ENCODE measurements around the gene CLCNKA.

The CLCNKA gene

DNA sequence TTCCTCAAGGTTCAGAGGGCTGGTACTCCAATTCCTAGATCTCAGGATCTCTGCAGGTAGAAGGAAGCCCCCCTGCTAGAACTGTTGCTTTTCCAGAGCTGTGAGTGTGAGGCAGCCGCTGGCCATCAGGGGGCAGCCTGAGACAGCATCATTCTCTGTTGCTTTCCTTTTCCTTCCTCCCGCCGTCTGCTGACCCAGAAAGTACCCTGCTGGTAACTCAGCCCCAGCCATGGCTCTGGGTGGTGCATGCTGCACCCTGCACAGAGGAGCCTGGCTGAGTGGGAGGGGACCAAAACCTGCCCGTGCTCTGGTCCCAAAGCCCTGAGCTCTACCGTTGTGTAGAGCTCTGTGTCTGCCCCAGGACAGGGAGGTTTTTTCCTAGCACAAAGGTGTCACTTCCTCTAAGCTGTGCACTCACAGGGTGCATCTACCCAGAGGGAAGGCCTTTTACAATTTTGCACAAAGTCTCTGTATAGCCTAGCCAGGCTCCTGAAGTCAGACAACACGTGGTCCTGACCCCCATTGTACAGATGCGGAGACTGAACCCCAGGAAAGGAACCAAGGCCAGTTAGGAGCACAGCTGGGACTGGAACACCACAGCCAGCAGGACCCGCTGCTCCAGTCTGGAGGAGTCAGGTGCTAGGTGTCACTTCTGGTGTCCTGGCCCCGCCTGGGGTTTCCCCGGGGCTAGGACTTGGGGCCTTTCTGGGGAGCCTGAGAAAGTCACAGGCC lies 57.3 kb downstream of the CLCNKA start:
- peak overlapping the region; percentile 75; the same call in 1 of the 2 replicates for H3K9ac ChIP-seq (ENCODE audit: low read length)
- TF ChIP-seq, protein P1, sequence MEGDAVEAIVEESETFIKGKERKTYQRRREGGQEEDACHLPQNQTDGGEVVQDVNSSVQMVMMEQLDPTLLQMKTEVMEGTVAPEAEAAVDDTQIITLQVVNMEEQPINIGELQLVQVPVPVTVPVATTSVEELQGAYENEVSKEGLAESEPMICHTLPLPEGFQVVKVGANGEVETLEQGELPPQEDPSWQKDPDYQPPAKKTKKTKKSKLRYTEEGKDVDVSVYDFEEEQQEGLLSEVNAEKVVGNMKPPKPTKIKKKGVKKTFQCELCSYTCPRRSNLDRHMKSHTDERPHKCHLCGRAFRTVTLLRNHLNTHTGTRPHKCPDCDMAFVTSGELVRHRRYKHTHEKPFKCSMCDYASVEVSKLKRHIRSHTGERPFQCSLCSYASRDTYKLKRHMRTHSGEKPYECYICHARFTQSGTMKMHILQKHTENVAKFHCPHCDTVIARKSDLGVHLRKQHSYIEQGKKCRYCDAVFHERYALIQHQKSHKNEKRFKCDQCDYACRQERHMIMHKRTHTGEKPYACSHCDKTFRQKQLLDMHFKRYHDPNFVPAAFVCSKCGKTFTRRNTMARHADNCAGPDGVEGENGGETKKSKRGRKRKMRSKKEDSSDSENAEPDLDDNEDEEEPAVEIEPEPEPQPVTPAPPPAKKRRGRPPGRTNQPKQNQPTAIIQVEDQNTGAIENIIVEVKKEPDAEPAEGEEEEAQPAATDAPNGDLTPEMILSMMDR (IDR thresholded peaks at IDR 0.05; ENCODE audit: low read depth, low read length), result peak; percentile 83
- no peak for TF ChIP-seq EZH2phosphoT487 (IDR thresholded peaks at IDR 0.05; ENCODE audit: low read depth)
- peak overlapping the region; percentile 88 for H3K27ac ChIP-seq (ENCODE audit: low read length)
- H3K4me2 ChIP-seq (ENCODE audit: low read length), result peak overlapping the region; percentile 84
- no peaks in the 10 kb centered on the region for H3K79me2 ChIP-seq (ENCODE audit: low read length)
- peak overlapping the region; percentile 71 for H2AFZ ChIP-seq (ENCODE audit: low read depth, low read length)
- H3K36me3 ChIP-seq (replicated peaks; ENCODE audit: low read depth, low read length), result no peaks in the 10 kb centered on the region
- no peaks in the 10 kb centered on the region for H3K9me3 ChIP-seq (ENCODE audit: insufficient read depth, low read length)
- peak overlapping the region; percentile 64 for H3K4me3 ChIP-seq (ENCODE audit: low read length)
- H4K20me1 ChIP-seq (ENCODE audit: insufficient read depth, low read length), result no peaks in the 10 kb centered on the region
- H3K4me1 ChIP-seq (ENCODE audit: low read length), result peaks cover 24% of the 10 kb centered on the region
- peaks cover 5% of the 10 kb centered on the region for H3K27me3 ChIP-seq (ENCODE audit: low read depth, low read length)

- no peak for TF ChIP-seq EZH2phosphoT487 (IDR thresholded peaks at IDR 0.05; ENCODE audit: low read depth)
- TF ChIP-seq, protein P1 (IDR thresholded peaks at IDR 0.05; ENCODE audit: low read depth, low read length), result no peak
- no peak overlapping the region for H3K4me3 ChIP-seq (ENCODE audit: low read length)
- no peak overlapping the region for H3K9ac ChIP-seq (ENCODE audit: low read length)
- H3K4me2 ChIP-seq (ENCODE audit: low read length), result no peak overlapping the region
- no peaks in the 10 kb centered on the region for H3K9me3 ChIP-seq (ENCODE audit: insufficient read depth, low read length)
- no peaks in the 10 kb centered on the region for H3K27me3 ChIP-seq (ENCODE audit: low read depth, low read length)
- no peak overlapping the region for H2AFZ ChIP-seq (ENCODE audit: low read depth, low read length)
- H3K4me1 ChIP-seq (ENCODE audit: low read length), result peaks cover 25% of the 10 kb centered on the region
- H3K36me3 ChIP-seq (replicated peaks; ENCODE audit: low read depth, low read length), result no peaks in the 10 kb centered on the region
- H3K79me2 ChIP-seq (ENCODE audit: low read length), result no peaks in the 10 kb centered on the region
- H3K27ac ChIP-seq (ENCODE audit: low read length), result no peak overlapping the region
- no peaks in the 10 kb centered on the region for H4K20me1 ChIP-seq (ENCODE audit: insufficient read depth, low read length)
These were observed 58.8 kb downstream of the CLCNKA start for GRCh38 chr1:16080422-16081150.

DNA sequence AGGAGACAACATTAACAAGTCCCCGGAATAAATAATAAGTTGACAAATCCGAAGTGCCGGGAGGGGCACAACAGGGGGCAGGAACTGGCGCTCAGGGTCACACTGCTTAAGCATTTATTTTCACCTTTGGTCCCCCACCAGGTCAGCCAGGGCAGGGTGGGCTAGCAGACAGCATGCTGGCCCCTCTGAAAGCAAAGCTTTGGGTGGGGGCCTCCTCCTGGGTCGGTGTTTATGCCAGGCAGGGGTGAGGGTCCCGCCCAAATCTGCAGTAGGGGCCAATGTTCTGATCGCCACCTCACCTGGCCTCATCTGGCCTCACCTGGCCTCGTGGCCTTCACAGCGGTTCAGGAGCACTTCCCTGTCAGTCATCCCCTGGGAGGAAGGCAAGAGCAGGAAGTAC lies 59.8 kb downstream of the CLCNKA start:
- Histone ChIP-seq H3K4me3 (ENCODE audit: low read length) (no peak overlapping the region), H3K79me2 (ENCODE audit: low read length) (no peaks in the 10 kb centered on the region), H3K9me3 (ENCODE audit: insufficient read depth, low read length) (no peaks in the 10 kb centered on the region), H3K36me3 (replicated peaks; ENCODE audit: low read depth, low read length) (no peaks in the 10 kb centered on the region), H3K4me2 (ENCODE audit: low read length) (no peak overlapping the region), H3K9ac (ENCODE audit: low read length) (no peak overlapping the region), H4K20me1 (ENCODE audit: insufficient read depth, low read length) (no peaks in the 10 kb centered on the region), H3K27ac (ENCODE audit: low read length) (no peak overlapping the region), H3K27me3 (ENCODE audit: low read depth, low read length) (no peaks in the 10 kb centered on the region), H3K4me1 (ENCODE audit: low read length) (peaks cover 26% of the 10 kb centered on the region), H2AFZ (ENCODE audit: low read depth, low read length) (no peak overlapping the region)
- TF ChIP-seq, protein P1 (IDR thresholded peaks at IDR 0.05; ENCODE audit: low read depth, low read length), result no peak
- no peak for TF ChIP-seq EZH2phosphoT487 (IDR thresholded peaks at IDR 0.05; ENCODE audit: low read depth)

DNA sequence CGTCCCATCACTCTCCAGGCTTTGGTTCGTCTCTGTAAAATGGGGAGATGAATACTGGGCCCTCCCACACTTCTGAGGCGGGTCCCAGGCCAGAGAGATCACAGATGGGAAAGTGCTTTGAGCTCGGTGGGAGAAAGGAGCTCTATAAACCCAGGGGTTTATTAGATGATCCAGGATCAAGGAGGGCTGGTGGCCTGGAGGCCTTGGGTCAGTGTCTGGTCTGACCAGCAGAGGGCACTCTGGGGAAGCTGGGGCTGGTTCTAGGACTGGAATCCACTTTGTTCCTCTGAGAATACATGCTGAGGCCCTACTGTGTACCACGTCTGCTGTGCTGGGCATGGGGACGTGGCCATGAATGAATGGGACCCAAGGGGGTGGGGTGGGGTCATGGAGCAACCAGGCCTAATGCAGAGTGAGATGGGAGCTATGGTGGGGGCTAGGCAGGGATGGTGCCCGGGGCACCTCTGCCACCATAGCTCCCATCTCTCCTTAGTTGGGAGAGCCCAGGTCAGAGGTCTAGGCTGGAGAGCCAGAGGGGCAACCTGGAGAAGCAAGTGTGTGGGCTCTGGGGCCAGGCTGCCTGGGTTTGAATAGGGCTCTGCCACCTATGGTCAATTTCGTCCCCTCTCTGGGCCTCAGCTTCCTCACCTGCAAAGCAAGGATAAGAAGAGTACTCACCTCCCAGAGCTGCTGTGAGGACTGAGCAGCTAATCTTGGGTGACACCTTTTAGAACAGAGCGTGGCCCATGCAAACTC lies 60.6 kb downstream of the CLCNKA start:
- no peak overlapping the region for H3K9ac ChIP-seq (ENCODE audit: low read length)
- no peaks in the 10 kb centered on the region for H4K20me1 ChIP-seq (ENCODE audit: insufficient read depth, low read length)
- H3K36me3 ChIP-seq (replicated peaks; ENCODE audit: low read depth, low read length), result no peaks in the 10 kb centered on the region
- H3K9me3 ChIP-seq (ENCODE audit: insufficient read depth, low read length), result no peaks in the 10 kb centered on the region
- no peak overlapping the region for H3K4me3 ChIP-seq (ENCODE audit: low read length)
- H2AFZ ChIP-seq (ENCODE audit: low read depth, low read length), result peak overlapping the region; percentile 23; the same call in 1 of the 2 replicates
- no peak overlapping the region for H3K27ac ChIP-seq (ENCODE audit: low read length)
- H3K4me1 ChIP-seq (ENCODE audit: low read length), result peaks cover 26% of the 10 kb centered on the region
- H3K4me2 ChIP-seq (ENCODE audit: low read length), result no peak overlapping the region
- no peaks in the 10 kb centered on the region for H3K27me3 ChIP-seq (ENCODE audit: low read depth, low read length)
- H3K79me2 ChIP-seq (ENCODE audit: low read length), result no peaks in the 10 kb centered on the region
- TF ChIP-seq EZH2phosphoT487 (IDR thresholded peaks at IDR 0.05; ENCODE audit: low read depth), result no peak
- TF ChIP-seq, protein P1 (IDR thresholded peaks at IDR 0.05; ENCODE audit: low read depth, low read length), result peak; percentile 75

All from OCI-LY3 (cell line).